ENCODE data around the gene GPC6.

GRCh38 chr13:93339550-93339949 lies 112.9 kb downstream of the GPC6 start:
- TF ChIP-seq CTCF (IDR thresholded peaks at IDR 0.05) (no peak), EZH2 (IDR thresholded peaks at IDR 0.05; ENCODE audit: borderline replicate concordance, insufficient read depth, low read depth, low read length, poor library complexity, severe bottlenecking) (no peak)

Measured in B cell (primary cell).